ENCODE results near the gene HSD17B4. TPM values are rescaled to one million over a fixed set of nuclear protein-coding genes. Genes with fewer than 3 reads are reported as not detected.
"Not testable (repeated sequence)": the region's sequence is repeated elsewhere in the genome, so short reads cannot be mapped to it uniquely, and the experiment has no call there.

The HSD17B4 gene
- polyA plus RNA-seq (ENCODE audit: insufficient read depth in 1 of 5, insufficient read length in 5 of 5, low replicate concordance in 1 of 5): 100 to 1,000 TPM; 156 to 227 (median 209) TPM
- long read RNA-seq, donor 1, transcript HSD17B4-201 (24 exons, 2,685 nt): major isoform, 17 of 61 reads
- long read RNA-seq, donor 1, transcript HSD17B4-205 (2 exons, 1,129 nt): minor isoform, 8 of 61 reads
- long read RNA-seq, donor 1, partial matches to known transcripts: 29 of 61 reads
- long read RNA-seq, donor 1, other reads (novel, unspliced or antisense): 0 of 61 reads
- long read RNA-seq, donor 2, transcript HSD17B4-201 (24 exons, 2,685 nt): major isoform, 13 of 17 reads
- long read RNA-seq, donor 2, partial matches to known transcripts: 0 of 17 reads
- long read RNA-seq, donor 2, other reads (novel, unspliced or antisense): 0 of 17 reads
- long read RNA-seq, donor 3, transcript HSD17B4-205 (2 exons, 1,129 nt): major isoform, 14 of 41 reads
- long read RNA-seq, donor 3, partial matches to known transcripts: 22 of 41 reads
- long read RNA-seq, donor 3, other reads (novel, unspliced or antisense): 0 of 41 reads
- long read RNA-seq, donor 4, transcript HSD17B4-201 (24 exons, 2,685 nt): major isoform, 8 of 25 reads
- long read RNA-seq, donor 4, transcript HSD17B4-205 (2 exons, 1,129 nt): minor isoform, 5 of 25 reads
- long read RNA-seq, donor 4, partial matches to known transcripts: 9 of 25 reads
- long read RNA-seq, donor 4, other reads (novel, unspliced or antisense): 0 of 25 reads
- long read RNA-seq, donor 5, transcript HSD17B4-205 (2 exons, 1,129 nt): minor isoform, 5 of 47 reads
- long read RNA-seq, donor 5, transcript HSD17B4-201 (24 exons, 2,685 nt): major isoform, 18 of 47 reads
- long read RNA-seq, donor 5, transcript HSD17B4-224 (3 exons, 196 nt): minor isoform, 5 of 47 reads
- long read RNA-seq, donor 5, partial matches to known transcripts: 6 of 47 reads
- long read RNA-seq, donor 5, other reads (novel, unspliced or antisense): 10 of 47 reads
- long read RNA-seq, donor 6, transcript HSD17B4-205 (2 exons, 1,129 nt): minor isoform, 6 of 45 reads
- long read RNA-seq, donor 6, transcript HSD17B4-201 (24 exons, 2,685 nt): major isoform, 22 of 45 reads
- long read RNA-seq, donor 6, partial matches to known transcripts: 5 of 45 reads
- long read RNA-seq, donor 6, other reads (novel, unspliced or antisense): 5 of 45 reads
- long read RNA-seq, donor 7, transcript HSD17B4-201 (24 exons, 2,685 nt): major isoform, 11 of 21 reads
- long read RNA-seq, donor 7, partial matches to known transcripts: 6 of 21 reads
- long read RNA-seq, donor 7, other reads (novel, unspliced or antisense): 0 of 21 reads
- long read RNA-seq, donor 8, transcript HSD17B4-201 (24 exons, 2,685 nt): major isoform, 9 of 12 reads
- long read RNA-seq, donor 8, partial matches to known transcripts: 0 of 12 reads
- long read RNA-seq, donor 8, other reads (novel, unspliced or antisense): 0 of 12 reads

DNA sequence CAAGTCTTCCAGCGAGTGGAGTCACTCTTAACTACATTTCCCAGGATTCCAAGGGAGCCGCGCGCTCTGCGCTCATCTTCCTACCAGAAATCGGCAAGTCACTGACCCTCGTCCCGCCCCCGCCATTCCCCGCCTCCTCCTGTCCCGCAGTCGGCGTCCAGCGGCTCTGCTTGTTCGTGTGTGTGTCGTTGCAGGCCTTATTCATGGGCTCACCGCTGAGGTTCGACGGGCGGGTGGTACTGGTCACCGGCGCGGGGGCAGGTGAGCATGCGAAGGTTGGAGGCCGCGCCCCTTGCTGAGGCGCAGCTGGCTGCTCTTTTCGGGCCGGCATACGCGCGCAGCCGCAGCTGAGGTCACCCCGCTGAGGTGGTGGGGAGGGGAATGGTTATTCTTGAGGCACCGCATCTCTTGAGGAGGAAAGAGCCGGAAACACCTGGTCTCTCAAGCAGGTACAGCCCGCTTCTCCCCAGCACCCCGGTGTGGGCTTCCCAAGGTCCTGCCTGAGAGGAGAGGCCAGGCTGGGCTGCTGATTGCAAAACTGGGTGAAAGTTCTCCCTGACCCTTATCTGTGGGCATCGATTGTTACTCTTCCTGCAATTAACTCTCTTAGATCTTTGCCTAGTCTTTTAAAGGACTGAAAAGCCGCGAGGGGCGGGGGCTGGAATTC lies at the start of gene HSD17B4:
Gene HSD17B4, plus strand, starts transcription at position 125 of the 667 bp plus-strand sequence. Its CDS starts 79 bp downstream, at position 204.
- peak; percentile 85 to 89 for DNase-seq

GRCh38 chr5:119402555-119402954 lies 49.7 kb upstream of the HSD17B4 start:
- no peak for DNase-seq

- no peak for DNase-seq
These were observed 48.3 kb upstream of the HSD17B4 start for GRCh38 chr5:119404033-119404432.

- no peak for DNase-seq
These were observed 46.9 kb upstream of the HSD17B4 start for GRCh38 chr5:119405419-119405818.

DNA sequence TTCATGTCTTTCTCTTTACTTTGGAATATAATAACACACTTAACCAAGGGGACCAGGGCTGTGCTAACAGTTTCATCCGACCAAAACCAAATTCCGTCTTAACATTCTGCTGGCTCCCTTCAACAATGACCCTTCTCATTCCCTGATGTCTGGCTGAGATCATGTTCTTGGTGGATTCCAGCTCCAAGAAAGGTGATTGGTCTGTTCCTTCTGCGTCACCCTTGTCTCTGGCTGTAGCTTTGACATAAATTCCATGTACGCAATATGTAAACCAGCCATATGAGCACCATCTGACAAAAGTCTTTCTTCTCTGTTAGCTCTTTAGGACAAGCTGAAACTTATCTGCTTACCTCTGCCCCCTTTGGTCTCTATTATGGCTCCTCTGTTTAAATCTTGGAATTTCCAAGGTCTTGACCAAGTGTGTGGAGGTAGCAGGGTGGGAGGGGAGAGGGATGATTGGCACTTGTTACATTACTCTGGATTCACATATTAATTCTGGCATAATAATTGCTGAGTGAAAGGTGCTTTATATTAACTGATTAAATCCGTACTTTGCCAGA lies 45.7 kb upstream of the HSD17B4 start:
- no peak for DNase-seq

- DNase-seq: no peak
These were observed 43.0 kb upstream of the HSD17B4 start for GRCh38 chr5:119409235-119409815.

- DNase-seq: no peak
These were observed 41.7 kb upstream of the HSD17B4 start for GRCh38 chr5:119410448-119411159.

- DNase-seq: peak; percentile 73 to 78
These were observed 40.7 kb upstream of the HSD17B4 start for GRCh38 chr5:119411361-119412278.

DNA sequence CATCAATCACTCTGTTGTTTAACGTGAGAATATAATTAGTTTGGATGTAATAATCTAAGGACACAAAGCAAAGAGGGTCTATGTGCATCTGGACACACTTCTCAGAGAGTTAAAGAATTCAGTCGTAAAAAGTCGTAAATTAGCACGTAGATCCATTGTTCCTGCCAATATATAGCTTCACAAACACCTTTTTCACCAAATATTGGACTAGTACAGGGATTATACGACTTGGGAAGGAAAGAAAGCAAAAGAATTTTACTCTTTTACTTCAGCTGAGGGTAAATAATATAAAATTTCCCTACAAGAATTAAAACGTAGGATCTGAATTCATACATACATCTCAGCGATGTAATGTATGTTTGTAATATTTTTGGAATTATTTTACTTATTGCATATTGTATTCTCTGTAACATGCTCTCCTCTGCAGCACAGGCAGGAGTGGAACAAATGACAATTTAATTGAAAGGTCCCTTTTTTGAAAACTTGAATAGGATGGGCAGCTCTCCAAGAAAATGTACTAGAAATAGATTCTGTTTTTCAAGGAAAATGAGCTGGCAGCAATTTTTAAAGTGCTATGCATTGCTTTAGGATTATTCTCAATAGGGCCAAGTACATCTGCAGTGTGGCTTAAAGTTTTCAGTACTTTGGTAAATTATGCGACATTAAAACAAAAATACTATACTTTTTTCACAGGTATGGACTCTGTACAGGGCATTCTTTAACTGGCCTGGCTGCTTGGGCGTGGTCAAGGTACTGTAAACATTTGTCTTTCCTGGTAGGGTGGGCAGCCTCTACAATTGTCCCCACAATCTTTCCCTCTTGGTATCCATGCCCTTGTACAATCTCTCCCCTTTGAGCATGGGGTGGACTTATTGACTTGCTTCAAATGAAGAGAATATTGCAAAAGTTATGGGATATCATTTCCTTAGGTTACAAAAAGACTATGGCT lies 39.7 kb upstream of the HSD17B4 start:
- DNase-seq: no peak

DNA sequence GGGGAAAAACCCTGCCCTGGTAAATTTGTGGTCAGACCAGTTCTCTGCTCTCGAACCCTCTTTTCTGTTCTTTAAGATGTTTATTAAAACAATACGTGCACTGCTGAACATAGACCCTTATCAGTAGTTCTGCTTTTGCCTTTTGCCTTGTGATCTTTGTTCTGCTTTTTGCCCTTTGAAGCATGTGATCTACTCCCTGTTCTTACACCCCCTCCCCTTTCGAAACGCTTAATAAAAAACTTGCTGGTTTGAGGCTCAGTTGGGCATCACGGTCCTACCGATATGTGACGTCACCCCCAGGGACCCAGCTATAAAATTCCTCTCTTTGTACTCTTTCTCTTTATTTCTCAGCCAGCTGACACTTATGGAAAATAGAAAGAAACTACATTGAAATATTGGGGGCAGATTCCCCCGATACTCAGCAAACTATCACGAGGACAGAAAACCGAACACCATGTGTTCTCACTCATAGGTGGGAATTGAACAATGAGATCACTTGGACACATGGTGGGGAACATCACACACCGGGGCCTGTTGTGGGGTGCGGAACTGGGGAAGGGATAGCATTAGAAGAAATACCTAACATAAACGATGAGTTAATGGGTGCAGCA lies 38.1 kb upstream of the HSD17B4 start:
- not testable (repeated sequence) for DNase-seq

DNA sequence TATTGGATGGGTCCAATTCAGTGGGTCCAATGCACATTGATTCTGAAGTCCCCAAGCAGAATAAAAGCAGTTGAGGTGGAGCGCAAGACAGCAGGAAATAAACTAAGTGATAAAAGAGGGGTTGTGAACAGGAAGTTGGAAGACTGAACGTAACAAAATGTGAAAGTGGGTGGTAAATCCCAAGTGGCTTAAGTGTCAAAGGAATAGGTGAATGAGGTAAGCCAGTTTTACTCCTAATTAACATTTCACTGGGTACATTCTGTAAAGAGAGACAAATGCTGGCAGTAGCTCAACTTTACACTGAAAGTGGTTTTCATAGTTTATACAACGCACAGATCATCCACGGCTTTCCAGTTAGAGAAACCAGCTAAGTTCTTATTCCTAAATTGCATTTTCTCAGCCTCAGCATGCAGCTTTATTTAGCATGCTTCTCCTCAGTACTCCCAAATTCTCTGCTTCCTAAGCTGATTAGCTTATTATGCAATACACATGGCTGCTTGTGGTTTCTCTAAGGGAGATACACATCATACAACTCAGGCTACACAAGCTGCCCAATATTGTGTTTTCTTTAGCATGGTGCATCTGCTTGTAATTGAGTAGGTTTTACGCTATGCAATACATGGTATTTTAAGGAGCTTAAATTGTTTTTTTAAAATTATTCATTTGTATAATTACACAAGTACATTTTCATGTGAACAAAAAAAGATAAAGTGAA lies 34.2 kb upstream of the HSD17B4 start:
- DNase-seq: no peak

DNA sequence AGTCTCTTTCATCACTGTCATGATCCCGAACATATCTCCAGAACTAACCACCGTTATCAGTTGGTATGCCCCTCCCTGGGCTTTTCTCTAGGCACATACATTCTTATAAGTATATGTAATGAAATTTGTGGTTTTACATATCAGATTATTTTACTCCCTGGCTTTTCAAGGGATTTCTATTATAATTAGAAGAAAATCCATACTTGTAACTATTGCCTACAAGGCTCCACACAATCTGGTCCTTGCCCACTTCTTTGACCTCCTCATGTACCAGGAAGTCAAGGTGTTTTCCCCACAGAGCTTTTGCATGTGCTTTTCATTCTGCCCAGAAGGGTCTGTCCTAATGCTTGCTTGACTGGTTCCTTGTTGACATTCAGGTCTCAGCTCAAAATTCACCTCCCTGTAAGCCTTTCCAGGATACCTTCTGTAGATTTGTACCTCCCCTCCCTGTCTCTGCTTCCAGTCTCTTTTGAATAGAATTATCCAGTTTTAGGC lies 33.6 kb upstream of the HSD17B4 start:
- DNase-seq: no peak

DNA sequence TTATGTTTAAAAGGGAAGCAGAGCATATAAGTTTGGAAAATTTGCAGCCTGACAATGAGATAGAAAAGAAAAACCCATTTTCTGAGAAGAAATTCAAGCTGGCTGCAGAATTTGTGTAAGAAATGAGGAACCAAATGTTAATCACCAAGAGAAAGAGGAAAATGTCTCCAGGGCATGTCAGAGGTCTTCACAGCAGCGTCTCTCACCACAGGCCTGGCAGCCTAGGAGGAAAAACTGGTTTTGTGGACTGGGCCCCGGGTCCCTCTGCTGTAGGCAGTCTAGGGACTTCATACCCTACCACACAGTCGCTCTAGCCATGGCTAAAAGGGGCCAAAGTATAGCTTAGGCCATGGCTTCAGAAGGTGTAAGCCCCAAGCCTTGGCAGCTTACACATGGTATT lies 32.1 kb upstream of the HSD17B4 start:
- DNase-seq: no peak

DNA sequence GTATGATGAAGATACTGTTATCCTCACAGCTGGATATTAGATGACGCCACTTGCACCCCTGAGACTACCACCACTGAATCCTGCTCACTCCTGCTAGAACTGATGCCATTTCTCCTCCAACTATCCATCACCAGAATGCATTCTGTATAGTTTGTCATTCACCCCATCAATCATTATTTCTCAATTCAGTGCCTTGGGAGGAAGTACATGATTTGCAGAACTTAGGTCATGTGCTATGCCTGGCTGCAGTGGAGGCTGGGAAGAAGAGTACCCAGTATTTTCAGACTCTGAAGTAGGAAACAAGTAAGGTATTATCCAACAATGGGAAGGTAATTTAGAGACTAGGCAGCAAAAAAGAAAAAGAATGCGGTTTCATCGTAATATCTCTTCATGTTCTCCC lies 26.2 kb upstream of the HSD17B4 start:
- no peak for DNase-seq

DNA sequence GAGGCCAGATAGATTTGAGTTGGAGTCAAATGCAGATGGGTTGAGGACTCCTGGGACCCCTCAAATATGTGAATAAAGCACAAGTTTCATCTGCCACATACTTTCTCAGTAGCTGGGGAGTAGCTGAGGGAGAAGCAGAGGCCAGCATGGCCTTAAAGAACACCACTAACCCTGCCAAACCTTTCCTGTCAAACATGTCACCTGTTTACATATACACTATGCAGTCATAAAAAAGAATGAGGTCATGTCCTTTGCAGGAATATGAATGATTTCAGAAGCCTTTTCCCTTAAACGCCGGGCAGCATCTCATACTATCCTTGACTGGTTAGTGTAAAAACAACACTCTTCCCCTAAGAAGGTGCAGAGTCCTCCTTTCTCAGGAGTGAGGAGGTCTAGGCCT lies 25.2 kb upstream of the HSD17B4 start:
- no peak for DNase-seq

DNA sequence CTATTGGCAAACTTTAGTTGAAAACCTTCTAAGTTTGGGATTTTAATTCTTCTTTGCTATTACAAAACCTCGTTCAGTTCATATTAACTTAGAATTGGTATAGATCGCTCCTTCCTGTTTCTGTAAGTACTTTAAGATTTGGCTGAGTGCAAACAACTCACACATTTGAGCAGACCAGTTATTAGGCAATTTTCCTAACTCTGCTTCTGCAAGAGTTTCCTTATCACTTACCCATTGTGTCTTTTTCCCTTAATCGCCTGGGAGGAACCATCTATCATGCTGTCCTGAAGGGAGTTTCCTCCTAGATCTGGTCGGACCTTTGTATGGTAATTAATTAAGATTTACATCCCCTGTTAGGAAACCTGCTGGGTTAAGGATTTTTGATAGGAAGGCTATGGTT lies 24.7 kb upstream of the HSD17B4 start:
- not testable (repeated sequence) for DNase-seq
